Endothelial cell of umbilical vein (primary cell): ENCODE data around the gene PLB1.

Experiments
- CTCF ChIP-seq, 2 donors: IDR thresholded peaks; 1 replicate in 1 of 2; 2 replicates in 1 of 2; pipeline ENCODE4 v1.5.1; 2011; ENCODE audit warnings: low read length in 2 of 2, mild to moderate bottlenecking in 2 of 2, moderate library complexity in 2 of 2, control low read depth in 1 of 2, inconsistent platforms in 1 of 2, low read depth in 1 of 2; ENCODE audit not compliant: insufficient read depth in 1 of 2; ENCODE audit errors: extremely low read depth in 1 of 2
- EZH2 ChIP-seq: IDR thresholded peaks from 2 replicates; pipeline ENCODE4 v1.6.1; 2012; ENCODE audit warnings: borderline replicate concordance, low read depth, mild to moderate bottlenecking, moderate library complexity, low read length, inconsistent platforms; ENCODE audit not compliant: severe bottlenecking
- FOS ChIP-seq: IDR thresholded peaks from 2 replicates; pipeline ENCODE4 v1.6.1; 2011; ENCODE audit warnings: mild to moderate bottlenecking, low read length, moderate library complexity, borderline replicate concordance; ENCODE audit not compliant: insufficient read depth
- GATA2 ChIP-seq: IDR thresholded peaks from 2 replicates; pipeline ENCODE4 v1.7.0; 2011; ENCODE audit warnings: low read depth, mild to moderate bottlenecking, moderate library complexity, mixed read lengths, low read length; ENCODE audit not compliant: insufficient read length, insufficient read depth
- MYC ChIP-seq: IDR thresholded peaks from one replicate; pipeline ENCODE4 v1.6.1; 2011; ENCODE audit warnings: mild to moderate bottlenecking, low read depth, low read length
- POLR2A ChIP-seq: IDR thresholded peaks from 2 replicates; pipeline ENCODE4 v1.6.1; 2012; ENCODE audit warnings: low read depth, mild to moderate bottlenecking, control low read depth, low read length
- POLR2AphosphoS5 ChIP-seq: IDR thresholded peaks from 2 replicates; pipeline ENCODE4 v1.6.1; 2012; ENCODE audit warnings: low read depth, mild to moderate bottlenecking, control low read depth, low read length, moderate library complexity; ENCODE audit not compliant: insufficient read depth
- TF ChIP-seq, protein P1 (sequence below): IDR thresholded peaks from 2 replicates; pipeline ENCODE4 v1.6.1; 2011; ENCODE audit not compliant: insufficient read depth, insufficient read length

DNA sequence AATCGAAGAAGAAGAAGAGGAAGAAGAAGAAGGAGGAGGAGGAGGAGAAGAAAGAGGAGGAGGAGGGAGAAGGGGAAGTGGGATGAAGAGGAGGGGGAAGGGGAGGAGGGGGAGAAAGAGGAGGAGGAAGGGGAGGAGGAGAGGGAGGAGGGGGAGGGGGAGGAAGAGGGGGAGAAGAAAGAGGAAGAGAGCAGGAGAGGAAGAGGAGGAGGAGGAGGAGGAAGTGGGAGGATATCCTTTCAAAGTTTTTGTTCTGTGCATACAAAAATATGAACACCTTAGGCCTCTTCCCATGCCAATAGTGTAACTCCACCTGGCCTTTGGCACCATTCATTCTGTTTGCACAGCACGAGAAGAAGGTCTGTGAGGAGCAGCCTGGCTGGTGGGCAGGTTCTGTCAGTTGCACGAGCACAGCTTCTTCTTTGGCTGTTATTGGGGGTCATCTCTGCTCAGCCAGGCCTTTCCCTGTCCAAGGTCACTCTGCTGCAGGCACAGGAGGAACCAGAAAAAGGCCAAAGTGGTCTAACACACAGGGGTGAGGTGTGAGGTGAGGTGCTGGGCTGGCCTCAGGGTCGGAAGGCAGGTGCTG lies 25.8 kb upstream of the PLB1 start:
- no peak for TF ChIP-seq CTCF (IDR thresholded peaks at IDR 0.05; ENCODE audit: extremely low read depth in 1 of 2, insufficient read depth in 1 of 2, low read depth in 1 of 2, low read length in 2 of 2)
- no peak for TF ChIP-seq POLR2A
- TF ChIP-seq, protein P1, sequence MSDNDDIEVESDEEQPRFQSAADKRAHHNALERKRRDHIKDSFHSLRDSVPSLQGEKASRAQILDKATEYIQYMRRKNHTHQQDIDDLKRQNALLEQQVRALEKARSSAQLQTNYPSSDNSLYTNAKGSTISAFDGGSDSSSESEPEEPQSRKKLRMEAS: no peak
- TF ChIP-seq POLR2AphosphoS5: no peak
- no peak for TF ChIP-seq EZH2
- TF ChIP-seq GATA2: no peak
- no peak for TF ChIP-seq FOS
- no peak for TF ChIP-seq MYC
